ENCODE results near the gene APOH. TPM values are rescaled to one million over a fixed set of nuclear protein-coding genes. Genes with fewer than 3 reads are reported as not detected.
"Not testable (repeated sequence)": the region's sequence is repeated elsewhere in the genome, so short reads cannot be mapped to it uniquely, and the experiment has no call there.

The APOH gene
- total and polyA plus RNA-seq, 9 of the 15 experiments (the other 6 are each of a cell fraction or from before 2014, with no cell fraction given), result 1.1 TPM; not detected in 8

GRCh38 chr17:66253458-66253857 is 24.2 kb upstream of the APOH start:
- H3K9ac ChIP-seq (ENCODE audit: insufficient read depth in 1 of 2, low read depth in 2 of 2, low read length in 2 of 2); H3K4me3 ChIP-seq; intact Hi-C loops (cut with micrococcal nuclease); H3K4me2 ChIP-seq (ENCODE audit: insufficient read depth, low read length); CTCF ChIA-PET (ENCODE audit: low intra/inter-chr PET ratio); H3K9me1 ChIP-seq (ENCODE audit: control insufficient read depth, insufficient read depth, low read length); FAIRE-seq; H2AFZ ChIP-seq (ENCODE audit: low read depth, low read length); H3K27me3 ChIP-seq (ENCODE audit: control insufficient read depth in 2 of 2, insufficient read depth in 2 of 2, low read length in 2 of 2); H3K79me2 ChIP-seq (ENCODE audit: control insufficient read depth, insufficient read depth, low read length); H3K9me3 ChIP-seq (replicated peaks; ENCODE audit: control insufficient read depth, insufficient read depth, low read depth, low read length); DNase-seq (ENCODE audit: extremely low read depth in 1 of 4, low spot score in 3 of 4); POLR2A ChIA-PET; ATAC-seq; H4K20me1 ChIP-seq (replicated peaks; ENCODE audit: control insufficient read depth, insufficient read depth, low read length); H3K27ac ChIP-seq (ENCODE audit: extremely low read depth, low read depth, low read length); H3K36me3 ChIP-seq (ENCODE audit: control insufficient read depth, insufficient read depth, low read length); H3K4me1 ChIP-seq (replicated peaks in 1 of 2; ENCODE audit: control insufficient read depth in 2 of 2, insufficient read depth in 2 of 2, low read length in 2 of 2); BruUV-seq (replicated peaks); TF ChIP-seq CEBPG (CRISPR knock-in tag; IDR thresholded peaks at IDR 0.05): not testable (repeated sequence)
- WGBS (ENCODE audit: insufficient coverage, low coverage, missing lambda C conversion rate), result 0% methylated on average over 8 of the region's 8 CpGs
- TF ChIP-seq CEBPG (tag; conservative IDR thresholded peaks at IDR 0.05 in 1 of 2, IDR thresholded peaks at IDR 0.05 in 1 of 2) (peak in 1 of 2 experiments; percentile 73; a peak in 2 of 4 replicates), NCOR1 (IDR thresholded peaks at IDR 0.05) (0 out of 2 replicates have a peak, but pooled peaks have one; percentile 18), ZNF316 (IDR thresholded peaks at IDR 0.05) (0 out of 2 replicates have a peak, but pooled peaks have one; percentile 12), KDM1A (IDR thresholded peaks at IDR 0.05) (peak; percentile 41 to 71; a peak in 3 of 4 replicates), CBFA2T3 (IDR thresholded peaks at IDR 0.05) (peak; percentile 57; the same call in 1 of the 2 replicates), MAFG (tag; conservative IDR thresholded peaks at IDR 0.05) (0 out of 2 replicates have a peak, but pooled peaks have one; percentile 10), CEBPB (tag; IDR thresholded peaks at IDR 0.05) (peak; percentile 81)
- in situ Hi-C loops (cut with MboI), result loop anchor here (10.0 kb wide), 1 partner anchor 421 kb away; no protein-coding TSS in a partner anchor

All from K562 (cell line).